GM18526 (cell line): Measurements from ENCODE around the gene LGALS8.

Experiments
- POLR2A ChIP-seq: IDR thresholded peaks from 3 replicates; pipeline ENCODE4 v1.6.1; 2011; ENCODE audit not compliant: insufficient read length; ENCODE audit errors: extremely low read depth

LGALS8 gene

GRCh38 chr1:236552901-236553300 lies 29.1 kb downstream of the LGALS8 start:
- TF ChIP-seq POLR2A, result no peak

GRCh38 chr1:236553370-236553769 lies 29.6 kb downstream of the LGALS8 start:
- no peak for TF ChIP-seq POLR2A

DNA sequence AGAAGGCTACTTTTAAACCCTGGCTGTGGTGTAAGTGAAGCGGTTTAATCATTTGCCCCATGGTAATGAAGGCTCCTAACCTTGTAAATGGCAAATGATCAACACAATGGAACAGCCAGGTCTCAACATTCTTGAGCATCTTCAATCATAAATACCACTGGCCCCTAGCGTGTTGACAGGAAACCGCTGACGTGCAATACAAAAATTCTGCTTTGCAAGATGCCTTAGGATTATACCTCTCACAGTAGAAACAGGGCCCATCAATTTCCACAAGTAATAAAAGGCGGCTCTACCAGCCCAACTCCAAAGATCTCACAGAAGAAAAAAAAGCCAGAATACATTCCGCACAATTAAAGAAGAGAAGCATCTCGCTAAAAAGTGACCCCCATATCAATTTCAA lies 32.8 kb downstream of the LGALS8 start:
- TF ChIP-seq POLR2A, result no peak

- TF ChIP-seq POLR2A, result no peak
These were observed 34.3 kb downstream of the LGALS8 start for GRCh38 chr1:236558081-236558480.

DNA sequence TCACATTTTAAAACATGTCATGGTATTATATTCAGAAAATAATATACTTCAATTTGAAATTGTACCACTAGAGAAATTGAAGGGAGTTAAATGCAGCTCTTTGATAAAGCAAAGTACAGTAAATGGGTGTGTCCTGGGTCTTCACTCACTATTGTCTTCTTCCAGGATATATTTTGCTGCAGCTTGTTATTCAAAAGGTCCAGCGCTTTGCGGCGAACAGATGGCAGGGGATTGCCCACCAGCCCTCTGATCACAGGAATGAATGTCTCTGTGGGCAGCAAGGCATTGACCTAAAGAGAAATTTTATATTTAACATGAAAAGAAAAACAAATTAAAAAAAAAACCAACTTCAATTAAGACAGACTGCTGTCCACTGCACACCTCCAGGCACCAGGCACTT lies 35.1 kb downstream of the LGALS8 start:
- no peak for TF ChIP-seq POLR2A

GRCh38 chr1:236560213-236560771 lies 36.5 kb downstream of the LGALS8 start:
- TF ChIP-seq POLR2A, result no peak

DNA sequence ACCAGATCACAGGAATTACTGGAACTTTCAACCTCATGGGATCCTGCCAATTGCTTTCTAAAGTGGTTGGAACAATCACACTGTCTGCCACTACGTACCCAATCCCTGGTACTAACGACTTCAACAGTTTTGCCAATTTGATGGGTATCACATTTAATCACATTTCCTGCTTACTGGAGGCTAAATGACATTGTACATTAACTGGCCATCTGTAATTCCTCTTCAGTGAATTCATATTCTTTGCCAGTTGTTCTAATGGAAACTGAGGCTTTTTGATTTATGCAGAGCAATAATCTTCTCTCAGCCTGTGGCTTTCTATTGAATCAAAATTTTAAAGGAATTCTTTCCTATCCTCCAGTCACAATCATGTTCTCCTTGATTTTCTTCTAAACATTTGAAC lies 38.2 kb downstream of the LGALS8 start:
- no peak for TF ChIP-seq POLR2A

GRCh38 chr1:236565530-236565929 lies 41.7 kb downstream of the LGALS8 start:
- no peak for TF ChIP-seq POLR2A

- no peak for TF ChIP-seq POLR2A
These were observed 44.6 kb downstream of the LGALS8 start for GRCh38 chr1:236568285-236568894.

- TF ChIP-seq POLR2A, result no peak
These were observed 51.7 kb downstream of the LGALS8 start for GRCh38 chr1:236575523-236575922.

GRCh38 chr1:236576004-236576403 lies 52.2 kb downstream of the LGALS8 start:
- no peak for TF ChIP-seq POLR2A

DNA sequence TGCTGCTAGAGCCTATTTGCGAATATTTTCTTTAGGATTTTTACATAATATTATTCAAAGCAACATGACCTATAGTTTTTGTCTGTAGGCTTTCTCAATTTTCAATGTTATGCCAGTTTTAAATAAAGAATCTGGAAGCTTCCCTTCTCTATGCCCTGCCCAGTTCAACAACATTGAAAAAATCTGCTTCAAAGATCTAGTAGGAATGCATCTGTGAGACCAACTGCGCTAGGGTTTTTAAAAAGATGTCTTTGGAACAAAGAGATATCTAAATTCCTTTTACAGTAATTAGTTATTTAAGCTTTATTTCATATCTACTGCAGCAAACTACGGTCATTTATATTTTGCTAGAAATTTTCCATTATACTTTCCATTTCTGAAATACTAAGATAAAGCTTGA lies 54.9 kb downstream of the LGALS8 start:
- TF ChIP-seq POLR2A, result no peak

- no peak for TF ChIP-seq POLR2A
These were observed 57.7 kb downstream of the LGALS8 start for GRCh38 chr1:236581528-236581927.

- TF ChIP-seq POLR2A, result no peak
These were observed 65.7 kb downstream of the LGALS8 start for GRCh38 chr1:236589531-236589930.

DNA sequence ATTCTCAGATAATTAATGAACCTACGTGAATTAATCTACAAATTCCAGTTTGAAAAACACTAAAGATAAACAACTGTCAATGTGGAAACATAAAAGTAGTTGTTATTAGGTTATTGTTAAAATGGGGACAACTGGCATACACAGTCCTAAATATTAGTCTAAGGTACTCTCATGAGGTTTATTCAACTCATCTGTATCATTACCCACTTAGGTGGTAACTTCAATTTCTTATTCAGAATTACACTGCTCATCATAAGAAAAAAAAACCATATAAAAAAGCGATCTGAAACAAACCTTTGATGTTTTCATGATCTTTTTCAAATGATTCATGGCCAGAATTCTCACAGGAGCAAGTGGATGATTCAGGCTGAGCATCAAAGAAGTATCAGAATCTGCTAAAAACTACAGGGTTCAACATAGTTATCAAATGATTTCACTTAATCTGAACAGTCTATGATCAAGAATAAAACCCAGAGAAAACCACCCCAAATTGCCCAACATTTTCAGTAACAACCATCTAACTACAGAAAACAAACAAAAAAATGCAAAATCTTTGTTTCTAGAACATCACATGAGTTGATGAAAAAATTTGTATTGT lies 66.9 kb downstream of the LGALS8 start:
- TF ChIP-seq POLR2A, result no peak

- no peak for TF ChIP-seq POLR2A
These were observed 78.4 kb downstream of the LGALS8 start for GRCh38 chr1:236602171-236602570.
